HCT116 (cell line): ENCODE measurements around the gene POLR2H. TPM values are rescaled to one million over a fixed set of nuclear protein-coding genes. Genes with fewer than 3 reads are reported as not detected.

Source experiments
- ATAC-seq: fragments of 200-7000 bp; cut with Tn5 transposase; 2 replicates; pipeline ENCODE4 v1.9.1; 2020; ENCODE audit warnings: mild to moderate bottlenecking, moderate library complexity
- Bru-seq: library from RNA; stranded (reverse); fragments of 400-500 nt; gene quantifications from one replicate; lab custom pipeline; 2021; lab: Mats Ljungman, UMichigan
- BruChase-seq, 2 experiments: library from RNA; stranded (reverse); fragments of 400-500 nt; gene quantifications; one replicate each; lab custom pipeline; 2021; lab: Mats Ljungman, UMichigan
- BruUV-seq: library from RNA; stranded (reverse); fragments of 400-500 nt; replicated peaks from 2 replicates; lab custom pipeline; 2021; lab: Mats Ljungman, UMichigan
- CTCF ChIA-PET: fragments of 300-600 bp; sonication (Branson Sonifier 250); formaldehyde crosslinking; loops from one replicate; lab custom pipeline; 2021; ENCODE audit warnings: antibody characterized with exemption; lab: Charles Lee
- POLR2A ChIA-PET: fragments of 300-600, 350-600 bp; sonication (Branson Sonifier 250); formaldehyde crosslinking; loops from one replicate; lab custom pipeline; 2021; ENCODE audit warnings: antibody characterized with exemption; lab: Charles Lee
- RAD21 ChIA-PET, 2 experiments: fragments of 300-600 bp; sonication (Branson Sonifier 250); formaldehyde crosslinking; loops; one replicate each; lab custom pipeline; 2023; ENCODE audit warnings: low total read pairs in 2 of 2; ENCODE audit not compliant: uncharacterized antibody in 2 of 2, unreplicated experiment in 2 of 2, low non-redundant PET in 1 of 2; lab: Charles Lee
- DNase-seq: peaks from one replicate; pipeline ENCODE4 v3.0.0-alpha.2; 2010; ENCODE audit warnings: low read depth, low spot score
- H2AFZ ChIP-seq: fragments of 200-600 bp; shearing (Covaris generic), sonication (generic); 2 replicates; pipeline ENCODE4 v1.6.1; 2017; ENCODE audit warnings: low read depth, mixed run types, mixed read lengths, antibody characterized with exemption, low read length; ENCODE audit not compliant: poor library complexity, severe bottlenecking
- H3K27ac ChIP-seq: 2 replicates; pipeline ENCODE4 v1.5.1; 2012; ENCODE audit warnings: low read depth, low read length
- H3K27me3 ChIP-seq: fragments of 200-600 bp; sonication (generic); 2 replicates; pipeline ENCODE4 v1.6.1; 2016; ENCODE audit warnings: mixed run types, low read length, mixed read lengths; ENCODE audit not compliant: insufficient read depth
- H3K36me3 ChIP-seq, 2 experiments: fragments of 200-500 bp in 1 of 2; fragments of 200-600 bp in 1 of 2; sonication (Bioruptor generic) in 1 of 2; sonication (generic) in 1 of 2; 2 replicates each; pipeline versions ENCODE4 v1.5.1 to v1.6.1; 2014 to 2016; ENCODE audit warnings: low read length in 2 of 2, inconsistent platforms in 1 of 2, mixed read lengths in 1 of 2, mixed run types in 1 of 2; ENCODE audit not compliant: insufficient read depth in 2 of 2, control insufficient read depth in 1 of 2
- H3K4me1 ChIP-seq, 2 experiments: fragments of 200-600 bp in 1 of 2; sonication (generic) in 1 of 2; 2 replicates each; pipeline versions ENCODE4 v1.5.1 to v1.6.1; 2012 to 2017; ENCODE audit warnings: low read length in 2 of 2, inconsistent platforms in 1 of 2, mild to moderate bottlenecking in 1 of 2, mixed read lengths in 1 of 2, mixed run types in 1 of 2, moderate library complexity in 1 of 2; ENCODE audit not compliant: insufficient read depth in 2 of 2, control insufficient read depth in 1 of 2
- H3K4me2 ChIP-seq: fragments of 200-600 bp; sonication (generic); 2 replicates; pipeline ENCODE4 v1.6.1; 2017; ENCODE audit warnings: mixed run types, low read length, mixed read lengths
- H3K4me3 ChIP-seq, 2 experiments: fragments of 200-600 bp in 1 of 2; sonication (generic) in 1 of 2; replicated peaks in 1 of 2; 2 replicates each; pipeline ENCODE4 v1.5.1; 2011 to 2016; ENCODE audit warnings: low read length in 2 of 2, control low read depth in 1 of 2, low read depth in 1 of 2, mild to moderate bottlenecking in 1 of 2, mixed read lengths in 1 of 2, mixed run types in 1 of 2
- H3K79me2 ChIP-seq: fragments of 200-600 bp; sonication (generic); 2 replicates; pipeline ENCODE4 v1.6.1; 2017; ENCODE audit warnings: mild to moderate bottlenecking, mixed run types, low read length, moderate library complexity, mixed read lengths; ENCODE audit not compliant: insufficient read depth
- H3K9ac ChIP-seq: fragments of 200-600 bp; sonication (generic); 2 replicates; pipeline ENCODE4 v1.6.1; 2016; ENCODE audit warnings: low read length, mixed read lengths
- H3K9me2 ChIP-seq: fragments of 200-600 bp; sonication (generic), shearing (Covaris generic); 2 replicates; pipeline ENCODE4 v1.6.1; 2017; ENCODE audit warnings: mixed run types, mild to moderate bottlenecking, moderate library complexity; ENCODE audit not compliant: insufficient read depth
- H3K9me3 ChIP-seq, 2 experiments: fragments of 200-500 bp in 1 of 2; fragments of 200-600 bp in 1 of 2; sonication (Bioruptor generic) in 1 of 2; sonication (generic) in 1 of 2; 2 replicates each; pipeline ENCODE4 v1.6.1; 2014 to 2017; ENCODE audit warnings: low read length in 2 of 2, mixed read lengths in 2 of 2, inconsistent platforms in 1 of 2, low read depth in 1 of 2, mild to moderate bottlenecking in 1 of 2, mixed run types in 1 of 2, moderate library complexity in 1 of 2; ENCODE audit not compliant: control insufficient read depth in 1 of 2, insufficient read depth in 1 of 2
- H4K20me1 ChIP-seq: fragments of 200-600 bp; sonication (generic), shearing (Covaris generic); 2 replicates; pipeline ENCODE4 v1.6.1; 2017; ENCODE audit warnings: mixed run types, mild to moderate bottlenecking, moderate library complexity; ENCODE audit not compliant: insufficient read depth
- CEBPB ChIP-seq: IDR thresholded peaks from 2 replicates; pipeline ENCODE4 v1.6.1; 2012; ENCODE audit warnings: low read depth
- EGR1 ChIP-seq: IDR thresholded peaks from 2 replicates; pipeline ENCODE4 v1.6.1; 2012; ENCODE audit warnings: low read depth
- ELF1 ChIP-seq: IDR thresholded peaks from 2 replicates; pipeline ENCODE4 v1.6.1; 2012; ENCODE audit warnings: low read depth, borderline replicate concordance
- EZH2 ChIP-seq: fragments of 200-600 bp; sonication (generic); IDR thresholded peaks from 2 replicates; pipeline ENCODE4 v1.6.1; 2017; ENCODE audit warnings: antibody characterized with exemption, mixed run types
- EZH2phosphoT487 ChIP-seq: fragments of 200-600 bp; IDR thresholded peaks from 2 replicates; pipeline ENCODE4 v1.6.1; 2018; ENCODE audit warnings: antibody characterized with exemption, borderline replicate concordance
- JUND ChIP-seq: IDR thresholded peaks from 2 replicates; pipeline ENCODE4 v1.6.1; 2012
- MAX ChIP-seq: IDR thresholded peaks from 2 replicates; pipeline ENCODE4 v1.6.1; 2012
- POLR2A ChIP-seq: IDR thresholded peaks from 2 replicates; pipeline ENCODE4 v1.7.0; 2011; ENCODE audit warnings: borderline replicate concordance; ENCODE audit not compliant: insufficient read depth, insufficient read length; ENCODE audit errors: extremely low read depth
- POLR2AphosphoS5 ChIP-seq: IDR thresholded peaks from 2 replicates; pipeline ENCODE4 v1.6.1; 2011; ENCODE audit warnings: mild to moderate bottlenecking, low read depth, low read length, moderate library complexity
- RAD21 ChIP-seq: IDR thresholded peaks from 2 replicates; pipeline ENCODE4 v1.6.1; 2012; ENCODE audit warnings: low read depth, mild to moderate bottlenecking
- REST ChIP-seq: IDR thresholded peaks from 2 replicates; pipeline ENCODE4 v1.6.1; 2012; ENCODE audit warnings: low read depth
- SP1 ChIP-seq: IDR thresholded peaks from 2 replicates; pipeline ENCODE4 v1.6.1; 2012; ENCODE audit warnings: low read depth
- SRF ChIP-seq: IDR thresholded peaks from 2 replicates; pipeline ENCODE4 v1.6.1; 2012; ENCODE audit warnings: low read depth
- TCF7L2 ChIP-seq: IDR thresholded peaks from 2 replicates; pipeline ENCODE4 v1.7.0; 2011; ENCODE audit warnings: borderline replicate concordance, inconsistent platforms; ENCODE audit not compliant: insufficient read depth, insufficient read length; ENCODE audit errors: extremely low read depth
- YY1 ChIP-seq: IDR thresholded peaks from 2 replicates; pipeline ENCODE4 v1.6.1; 2011; ENCODE audit warnings: low read length, low read depth, moderate library complexity, mild to moderate bottlenecking; ENCODE audit not compliant: insufficient replicate concordance; ENCODE audit errors: extremely low read depth
- ZFX ChIP-seq: fragments of 450-650 bp; IDR thresholded peaks from 2 replicates; pipeline ENCODE4 v1.6.1; 2017
- ZNF274 ChIP-seq: fragments of 200-500 bp; sonication (Bioruptor generic); IDR thresholded peaks from 2 replicates; pipeline ENCODE4 v1.6.1; 2014; ENCODE audit warnings: mild to moderate bottlenecking, low read depth, low read length, inconsistent platforms
- intact Hi-C: fragments of 100-400 bp; cut with micrococcal nuclease; formaldehyde crosslinking; loops from 2 replicates; pipeline ENCODE4 v1.10.0; 2022
- long read RNA-seq: library from polyadenylated mRNA; unstranded; transcript quantifications from one replicate; pipeline ENCODE4 v2.0.0, GENCODE V29; 2021; ENCODE audit not compliant: unreplicated experiment
- polyA plus RNA-seq: library from polyadenylated mRNA; unstranded; fragments of >200 nt; gene quantifications from 2 replicates; pipeline ENCODE4 v1.2.1, GENCODE V29; 2012; ENCODE audit warnings: missing spikeins
- total RNA-seq: library from RNA; stranded (reverse); gene quantifications from one replicate; pipeline ENCODE4 v1.2.1, GENCODE V29; 2021; ENCODE audit not compliant: unreplicated experiment
- TF ChIP-seq, protein P1 (sequence below), 3 experiments: fragments of 200-600 bp in 1 of 3; sonication (generic) in 1 of 3; IDR thresholded peaks in 2 of 3; conservative IDR thresholded peaks in 1 of 3; 2 replicates each; pipeline ENCODE4 v1.5.1; 2012 to 2017; ENCODE audit warnings: low read depth in 2 of 3, low read length in 2 of 3, antibody characterized with exemption in 1 of 3, borderline replicate concordance in 1 of 3, control low read depth in 1 of 3, mild to moderate bottlenecking in 1 of 3, mixed read lengths in 1 of 3, mixed run types in 1 of 3, moderate library complexity in 1 of 3; ENCODE audit not compliant: insufficient read depth in 1 of 3

POLR2H gene
- total RNA-seq (156 TPM), Bru-seq, nascent RNA (percentile 88 among the genes with signal in this experiment), BruChase-seq, experiment 1, labeled RNA remaining after a 6-hour chase (percentile 96 among the genes with signal in this experiment), BruChase-seq, experiment 2, labeled RNA remaining after a 2-hour chase (percentile 95 among the genes with signal in this experiment)
- polyA plus RNA-seq, result 215 and 240 TPM in 2 replicates
- long read RNA-seq, transcript POLR2H-202 (5 exons, 878 nt), result major isoform, 8 of 100 reads
- long read RNA-seq, partial matches to known transcripts, result 81 of 100 reads
- long read RNA-seq, other reads (novel, unspliced or antisense), result 5 of 100 reads

DNA sequence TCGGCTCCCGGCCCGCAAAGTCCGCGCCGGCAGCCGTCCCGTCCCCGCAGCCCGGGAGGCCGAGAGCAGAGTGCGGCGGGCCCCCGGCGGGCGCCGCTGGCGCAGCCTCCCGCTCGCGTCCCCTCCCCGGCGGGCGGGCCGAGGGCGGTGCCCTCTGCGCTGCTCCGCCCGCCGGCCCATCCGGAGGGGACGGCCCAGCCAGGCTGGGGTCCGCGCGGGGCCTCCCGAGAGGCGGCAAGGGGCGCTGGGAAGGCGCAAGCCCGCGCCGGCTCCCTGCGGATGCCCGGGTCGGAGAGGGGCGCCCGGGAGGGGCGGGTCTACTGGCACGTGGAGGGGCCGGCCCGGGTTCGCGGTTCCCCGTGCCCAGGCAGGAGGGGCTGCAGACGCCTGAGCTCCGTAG is at the start of gene POLR2H, which contains the start of gene CLCN2:
Gene POLR2H, plus strand, starts transcription at position 179 of the 400 bp plus-strand sequence. CDS start 1,783 bp downstream, outside the sequence.
Gene CLCN2, minus strand, starts transcription at position 74 of the 400 bp plus-strand sequence. CDS start 126 bp downstream, outside the sequence.
- H3K27ac ChIP-seq, result peak within 1 kb of the TSS; percentile 96

More for the DNA sequence above, at the start of gene POLR2H, which contains the start of gene CLCN2:
- BruUV-seq, result no TSS peak
- Histone ChIP-seq H3K9ac (peak within 1 kb of the TSS; percentile 99), H3K4me2 (peak within 1 kb of the TSS; percentile 99), H3K9me3 (no peaks in the 10 kb centered on the region), H3K79me2 (peaks cover 42% of the 10 kb centered on the region), H3K27me3 (no peaks in the 10 kb centered on the region)
- no peak for TF ChIP-seq TCF7L2
- TF ChIP-seq YY1, result peak; percentile 55
- TF ChIP-seq JUND, result no peak
- no peak for TF ChIP-seq ELF1
- TF ChIP-seq ZFX, result peak; percentile 69
- no peak for TF ChIP-seq MAX
- peak; percentile 55 for TF ChIP-seq POLR2AphosphoS5
- TF ChIP-seq, protein P1, sequence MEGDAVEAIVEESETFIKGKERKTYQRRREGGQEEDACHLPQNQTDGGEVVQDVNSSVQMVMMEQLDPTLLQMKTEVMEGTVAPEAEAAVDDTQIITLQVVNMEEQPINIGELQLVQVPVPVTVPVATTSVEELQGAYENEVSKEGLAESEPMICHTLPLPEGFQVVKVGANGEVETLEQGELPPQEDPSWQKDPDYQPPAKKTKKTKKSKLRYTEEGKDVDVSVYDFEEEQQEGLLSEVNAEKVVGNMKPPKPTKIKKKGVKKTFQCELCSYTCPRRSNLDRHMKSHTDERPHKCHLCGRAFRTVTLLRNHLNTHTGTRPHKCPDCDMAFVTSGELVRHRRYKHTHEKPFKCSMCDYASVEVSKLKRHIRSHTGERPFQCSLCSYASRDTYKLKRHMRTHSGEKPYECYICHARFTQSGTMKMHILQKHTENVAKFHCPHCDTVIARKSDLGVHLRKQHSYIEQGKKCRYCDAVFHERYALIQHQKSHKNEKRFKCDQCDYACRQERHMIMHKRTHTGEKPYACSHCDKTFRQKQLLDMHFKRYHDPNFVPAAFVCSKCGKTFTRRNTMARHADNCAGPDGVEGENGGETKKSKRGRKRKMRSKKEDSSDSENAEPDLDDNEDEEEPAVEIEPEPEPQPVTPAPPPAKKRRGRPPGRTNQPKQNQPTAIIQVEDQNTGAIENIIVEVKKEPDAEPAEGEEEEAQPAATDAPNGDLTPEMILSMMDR (IDR thresholded peaks at IDR 0.05 in 2 of 3, conservative IDR thresholded peaks at IDR 0.05 in 1 of 3; ENCODE audit: borderline replicate concordance in 1 of 3, insufficient read depth in 1 of 3, low read depth in 2 of 3, low read length in 2 of 3), result no peak
- no peak for TF ChIP-seq REST
- no peak for TF ChIP-seq RAD21
- TF ChIP-seq ZNF274, result no peak
- no peak for TF ChIP-seq CEBPB
- no peak for TF ChIP-seq SRF
- no peak for TF ChIP-seq EGR1
- no peak for TF ChIP-seq EZH2phosphoT487
- TF ChIP-seq SP1, result no peak
- TF ChIP-seq POLR2A, result no peak
- no peak for TF ChIP-seq EZH2
- TF ChIP-seq, all 23 proteins: peak for 3
- intact Hi-C loops, result no loop called here
- ATAC-seq, result peak; percentile 52
- CTCF ChIA-PET, result interaction anchor here (0.9 to 1.5 kb wide), 2 partner anchors 16 to 191 kb away, joined by 3 to 7 read pairs; no protein-coding TSS in a partner anchor
- peaks cover 15 to 20% of the 10 kb centered on the region in 2 experiments; a peak in 3 of 4 replicates for H3K36me3 ChIP-seq
- no peak within 1 kb of the TSS for H2AFZ ChIP-seq
- H3K4me1 ChIP-seq, result peaks cover 9 to 25% of the 10 kb centered on the region in 2 experiments
- H3K9me2 ChIP-seq, result no peaks in the 10 kb centered on the region
- RAD21 ChIA-PET, result interaction anchor here in 1 of 2 experiments (0.7 kb wide), 1 partner anchor 10 kb away, joined by 3 read pairs; no protein-coding TSS in a partner anchor
- peak within 1 kb of the TSS; percentile 95 to 96 for H3K4me3 ChIP-seq
- POLR2A ChIA-PET, result interaction anchor here (1.1 to 2.6 kb wide), 7 partner anchors 10 to 180 kb away, joined by 3 to 13 read pairs (median 5); no protein-coding TSS in a partner anchor
- DNase-seq, result no peak
- H4K20me1 ChIP-seq, result no peaks in the 10 kb centered on the region
